ENCODE data around the gene PTGR3. TPM values are rescaled to one million over a fixed set of nuclear protein-coding genes. Genes with fewer than 3 reads are reported as not detected.

PTGR3 gene
- total RNA-seq, 2 experiments from 2014 or later, result 1.8 to 14.9 TPM

DNA sequence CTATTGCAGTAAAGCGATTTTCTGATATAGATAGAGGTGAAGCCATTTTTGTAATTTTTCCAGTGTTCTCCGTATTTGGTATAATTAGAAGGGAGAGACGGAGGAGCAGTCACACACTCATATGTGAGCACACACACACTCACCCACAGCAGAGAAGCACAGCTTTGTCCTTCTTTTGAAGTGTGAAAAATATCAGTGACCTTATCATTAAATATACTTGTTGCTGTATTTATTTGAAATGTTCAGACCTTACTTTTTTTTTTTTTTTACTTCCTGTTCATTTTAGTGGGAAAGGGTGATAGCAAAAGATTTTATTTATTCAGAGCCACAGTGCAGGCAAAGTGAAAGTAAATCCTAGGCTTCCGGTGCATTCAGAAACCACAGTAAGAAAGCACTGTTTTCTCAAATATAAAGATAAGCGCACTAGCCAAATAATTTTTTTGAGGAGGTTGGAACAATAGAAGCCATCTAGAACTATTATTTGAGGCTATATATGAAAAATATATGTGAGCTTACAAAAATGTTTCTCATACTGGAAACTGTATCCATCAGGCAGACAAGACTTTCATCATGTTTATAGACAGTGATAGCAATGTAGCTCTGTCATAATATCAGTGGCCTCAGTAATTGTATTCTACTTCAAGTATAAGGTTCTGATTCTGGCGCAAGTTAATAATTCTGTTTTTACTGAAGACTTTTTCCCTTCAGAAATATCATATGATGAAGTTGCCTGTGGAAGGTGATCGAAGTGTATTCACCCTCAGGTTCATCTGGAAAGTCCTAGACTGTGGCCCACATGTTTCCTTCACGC, 38.9 kb upstream of the PTGR3 start:
- H3K36me3 ChIP-seq (ENCODE audit: insufficient read depth, low read length), result no peaks in the 10 kb centered on the region
- H3K27ac ChIP-seq (ENCODE audit: low read depth, low read length, poor library complexity, severe bottlenecking), result no peak overlapping the region
- no peak overlapping the region for H2AFZ ChIP-seq (ENCODE audit: low read length)
- no TSS peak for BruUV-seq (replicated peaks)
- ChIA-PET CTCF (ENCODE audit: unreplicated experiment) (no interaction called here), POLR2A (no interaction called here)
- no peak for TF ChIP-seq CTCF (conservative IDR thresholded peaks at IDR 0.05; ENCODE audit: low read length)
- no peak for TF ChIP-seq EZH2phosphoT487 (IDR thresholded peaks at IDR 0.05; ENCODE audit: borderline replicate concordance, low read depth, low read length)
- no peak for DNase-seq (ENCODE audit: low spot score)
- no peaks in the 10 kb centered on the region for H3K9me2 ChIP-seq (ENCODE audit: insufficient read depth, low read length)
- intact Hi-C loops (cut with micrococcal nuclease; ENCODE audit: unreplicated experiment), result no loop called here
- no peaks in the 10 kb centered on the region for H4K20me1 ChIP-seq (ENCODE audit: insufficient read depth, low read length)
- no peaks in the 10 kb centered on the region for H3K79me2 ChIP-seq (ENCODE audit: insufficient read depth, low read depth, low read length)
- no peak overlapping the region for H3K4me2 ChIP-seq (ENCODE audit: low read length)
- no peak overlapping the region for H3K4me3 ChIP-seq (ENCODE audit: low read depth, low read length, poor library complexity, severe bottlenecking)
- no peaks in the 10 kb centered on the region for H3K4me1 ChIP-seq (ENCODE audit: insufficient read depth, low read length, poor library complexity, severe bottlenecking)
- H3K9me3 ChIP-seq (ENCODE audit: low read length), result no peaks in the 10 kb centered on the region

GRCh38 chr18:75246721-75247610, 38.0 kb upstream of the PTGR3 start:
- H3K27ac ChIP-seq (ENCODE audit: low read depth, low read length, poor library complexity, severe bottlenecking), result no peak overlapping the region
- no peak overlapping the region for H3K4me2 ChIP-seq (ENCODE audit: low read length)
- intact Hi-C loops (cut with micrococcal nuclease; ENCODE audit: unreplicated experiment), result no loop called here
- POLR2A ChIA-PET, result no interaction called here
- no peaks in the 10 kb centered on the region for H3K9me2 ChIP-seq (ENCODE audit: insufficient read depth, low read length)
- CTCF ChIA-PET (ENCODE audit: unreplicated experiment), result no interaction called here
- no peak overlapping the region for H3K4me3 ChIP-seq (ENCODE audit: low read depth, low read length, poor library complexity, severe bottlenecking)
- no peaks in the 10 kb centered on the region for H3K79me2 ChIP-seq (ENCODE audit: insufficient read depth, low read depth, low read length)
- H3K9me3 ChIP-seq (ENCODE audit: low read length), result no peaks in the 10 kb centered on the region
- DNase-seq (ENCODE audit: low spot score), result no peak
- no peaks in the 10 kb centered on the region for H3K4me1 ChIP-seq (ENCODE audit: insufficient read depth, low read length, poor library complexity, severe bottlenecking)
- H4K20me1 ChIP-seq (ENCODE audit: insufficient read depth, low read length), result no peaks in the 10 kb centered on the region
- TF ChIP-seq EZH2phosphoT487 (IDR thresholded peaks at IDR 0.05; ENCODE audit: borderline replicate concordance, low read depth, low read length) (no peak), CTCF (conservative IDR thresholded peaks at IDR 0.05; ENCODE audit: low read length) (no peak)
- no TSS peak for BruUV-seq (replicated peaks)
- H2AFZ ChIP-seq (ENCODE audit: low read length), result no peak overlapping the region
- H3K36me3 ChIP-seq (ENCODE audit: insufficient read depth, low read length), result no peaks in the 10 kb centered on the region

Measured in OCI-LY7 (cell line).